PC-9 (cell line): ENCODE measurements around the gene COPA. TPM values are rescaled to one million over a fixed set of nuclear protein-coding genes. Genes with fewer than 3 reads are reported as not detected.

Source experiments
- BruUV-seq: library from RNA; stranded (reverse); fragments of 400-500 nt; replicated peaks from 2 replicates; lab custom pipeline; 2021; lab: Mats Ljungman, UMichigan
- CTCF ChIA-PET: fragments of 300-600 bp; sonication (Branson Sonifier 250); formaldehyde crosslinking; loops from one replicate; lab custom pipeline; 2022; ENCODE audit warnings: antibody characterized with exemption; lab: Charles Lee
- POLR2A ChIA-PET: fragments of 300-600 bp; sonication (Branson Sonifier 250); formaldehyde crosslinking; loops from one replicate; lab custom pipeline; 2022; ENCODE audit warnings: antibody characterized with exemption; ENCODE audit not compliant: unreplicated experiment; lab: Charles Lee
- DNase-seq, 2 experiments: peaks; one replicate each; pipeline versions ENCODE4 v3.0.0 to v3.0.0-alpha.2; 2015 to 2022; ENCODE audit warnings: mixed read lengths in 1 of 2
- H2AFZ ChIP-seq: fragments of 200-600 bp; sonication (generic); 2 replicates; pipeline ENCODE4 v1.8.1; 2017; ENCODE audit warnings: antibody characterized with exemption
- H3F3A ChIP-seq: fragments of 200-600 bp; sonication (generic); 2 replicates; pipeline ENCODE4 v1.8.1; 2017; ENCODE audit warnings: antibody characterized with exemption, mild to moderate bottlenecking, low read depth; ENCODE audit not compliant: insufficient read depth
- H3K27ac ChIP-seq: fragments of 200-600 bp; sonication (generic); 2 replicates; pipeline ENCODE4 v1.6.1; 2016; ENCODE audit warnings: mixed run types
- H3K27me3 ChIP-seq: fragments of 200-600 bp; sonication (generic); 2 replicates; pipeline ENCODE4 v1.6.1; 2016; ENCODE audit warnings: low read depth, mixed run types; ENCODE audit not compliant: insufficient read depth
- H3K36me3 ChIP-seq: fragments of 200-600 bp; sonication (generic); 2 replicates; pipeline ENCODE4 v1.6.1; 2016; ENCODE audit warnings: low read depth, mixed run types
- H3K4me1 ChIP-seq: fragments of 200-600 bp; sonication (generic); replicated peaks from 2 replicates; pipeline ENCODE4 v1.6.1; 2016; ENCODE audit warnings: mixed run types; ENCODE audit not compliant: insufficient read depth
- H3K4me2 ChIP-seq: fragments of 200-600 bp; sonication (generic); 2 replicates; pipeline ENCODE4 v1.6.1; 2017; ENCODE audit warnings: mixed run types
- H3K4me3 ChIP-seq: fragments of 200-600 bp; sonication (generic); 2 replicates; pipeline ENCODE4 v1.6.1; 2016; ENCODE audit warnings: mixed run types
- H3K79me2 ChIP-seq: fragments of 200-600 bp; sonication (generic); 2 replicates; pipeline ENCODE4 v1.6.1; 2017; ENCODE audit warnings: low read depth, mixed run types
- H3K9me2 ChIP-seq: fragments of 200-600 bp; sonication (generic); 2 replicates; pipeline ENCODE4 v1.8.1; 2017; ENCODE audit warnings: mild to moderate bottlenecking; ENCODE audit not compliant: insufficient read depth
- H3K9me3 ChIP-seq: fragments of 200-600 bp; sonication (generic); 2 replicates; pipeline ENCODE4 v1.8.1; 2016; ENCODE audit warnings: low read depth; ENCODE audit not compliant: insufficient read depth
- H4K20me1 ChIP-seq: fragments of 200-600 bp; sonication (generic); 2 replicates; pipeline ENCODE4 v1.8.1; 2017; ENCODE audit not compliant: insufficient read depth
- CTCF ChIP-seq: fragments of 200-600 bp; sonication (generic); conservative IDR thresholded peaks from 2 replicates; pipeline ENCODE4 v1.6.1; 2017; ENCODE audit warnings: mixed run types, antibody characterized with exemption, mild to moderate bottlenecking, moderate library complexity
- EZH2 ChIP-seq: fragments of 200-600 bp; sonication (generic); IDR thresholded peaks from 2 replicates; pipeline ENCODE4 v1.8.0; 2017; ENCODE audit warnings: antibody characterized with exemption, low read depth
- intact Hi-C: fragments of 100-400 bp; cut with micrococcal nuclease; formaldehyde crosslinking; loops from one replicate; pipeline ENCODE4 v1.10.0; 2022; ENCODE audit not compliant: unreplicated experiment
- total RNA-seq: library from RNA; stranded (reverse); gene quantifications from 2 replicates; pipeline ENCODE4 v1.2.3, GENCODE V29; 2021

COPA gene
- total RNA-seq, 1 experiment from 2014 or later = 147 TPM

GRCh38 chr1:160342526-160342925, 524 bp downstream of the COPA start:
- peak overlapping the region; percentile 93 for H2AFZ ChIP-seq
- H4K20me1 ChIP-seq = peaks cover 8% of the 10 kb centered on the region
- peaks cover 22% of the 10 kb centered on the region for H3K36me3 ChIP-seq

GRCh38 chr1:160340866-160341265, 2.2 kb downstream of the COPA start:
- DNase-seq = no peak
- POLR2A ChIA-PET = no interaction called here

More at GRCh38 chr1:160342526-160342925, 524 bp downstream of the COPA start:
- Histone ChIP-seq H3K4me2 (peak overlapping the region; percentile 90), H3K4me1 (peaks cover 15% of the 10 kb centered on the region), H3K9me3 (no peaks in the 10 kb centered on the region), H3F3A (no peaks in the 10 kb centered on the region; the same call in 1 of the 2 replicates), H3K27ac (peak overlapping the region; percentile 41), H3K4me3 (peak overlapping the region; percentile 88), H3K27me3 (no peaks in the 10 kb centered on the region), H3K9me2 (no peaks in the 10 kb centered on the region), H3K79me2 (peaks cover 60% of the 10 kb centered on the region)
- no peak for DNase-seq
- POLR2A ChIA-PET = no interaction called here
- intact Hi-C loops = loop anchor here (1.0 kb wide), 1 partner anchor 74 kb away; no protein-coding TSS in a partner anchor
- TSS peak; percentile 82 for BruUV-seq
- TF ChIP-seq EZH2 (no peak), CTCF (no peak)
- CTCF ChIA-PET = no interaction called here

GRCh38 chr1:160340146-160340545, 2.9 kb downstream of the COPA start:
- ChIA-PET POLR2A (no interaction called here), CTCF (no interaction called here)
- H3K36me3 ChIP-seq = peaks cover 22% of the 10 kb centered on the region
- no peak for DNase-seq
- no TSS peak for BruUV-seq
- H4K20me1 ChIP-seq = peaks cover 13% of the 10 kb centered on the region
- no peak overlapping the region for H3K27ac ChIP-seq
- no peak overlapping the region for H3K4me3 ChIP-seq
- H3K27me3 ChIP-seq = no peaks in the 10 kb centered on the region
- H3K4me2 ChIP-seq = no peak overlapping the region
- no peak for TF ChIP-seq CTCF
- TF ChIP-seq EZH2 = no peak
- no peaks in the 10 kb centered on the region; the same call in 1 of the 2 replicates for H3F3A ChIP-seq
- intact Hi-C loops = no loop called here
- H3K79me2 ChIP-seq = peaks cover 60% of the 10 kb centered on the region
- H3K9me3 ChIP-seq = no peaks in the 10 kb centered on the region
- H3K9me2 ChIP-seq = no peaks in the 10 kb centered on the region
- H3K4me1 ChIP-seq = peaks cover 15% of the 10 kb centered on the region
- no peak overlapping the region for H2AFZ ChIP-seq

More at GRCh38 chr1:160340866-160341265, 2.2 kb downstream of the COPA start:
- intact Hi-C loops = no loop called here
- peaks cover 13% of the 10 kb centered on the region for H4K20me1 ChIP-seq
- no peak for TF ChIP-seq EZH2
- no peak for TF ChIP-seq CTCF
- peaks cover 60% of the 10 kb centered on the region for H3K79me2 ChIP-seq
- H3K4me2 ChIP-seq = peak overlapping the region; percentile 90
- CTCF ChIA-PET = no interaction called here
- H3K27ac ChIP-seq = no peak overlapping the region
- H3K36me3 ChIP-seq = peaks cover 22% of the 10 kb centered on the region
- H3F3A ChIP-seq = no peaks in the 10 kb centered on the region; the same call in 1 of the 2 replicates
- H3K27me3 ChIP-seq = no peaks in the 10 kb centered on the region
- H2AFZ ChIP-seq = no peak overlapping the region
- no peaks in the 10 kb centered on the region for H3K9me2 ChIP-seq
- peaks cover 15% of the 10 kb centered on the region for H3K4me1 ChIP-seq
- no peak overlapping the region for H3K4me3 ChIP-seq
- H3K9me3 ChIP-seq = no peaks in the 10 kb centered on the region
- no TSS peak for BruUV-seq
